Urinary bladder (tissue), 4 donors: ENCODE measurements around the gene MTA1. TPM values are rescaled to one million over a fixed set of nuclear protein-coding genes. Genes with fewer than 3 reads are reported as not detected.

Experiments
- DNase-seq: peaks from one replicate; pipeline ENCODE4 v3.0.0-alpha.2; 2015; ENCODE audit errors: extremely low spot score
- H3K27ac ChIP-seq: one replicate; pipeline ENCODE4 v1.5.1; 2013; ENCODE audit warnings: low read depth, mild to moderate bottlenecking, moderate library complexity
- H3K36me3 ChIP-seq: one replicate; pipeline ENCODE4 v1.6.1; 2013; ENCODE audit warnings: mild to moderate bottlenecking, moderate library complexity; ENCODE audit not compliant: insufficient read depth
- H3K4me1 ChIP-seq: one replicate; pipeline ENCODE4 v1.6.1; 2013; ENCODE audit warnings: mild to moderate bottlenecking, moderate library complexity; ENCODE audit not compliant: insufficient read depth
- H3K4me3 ChIP-seq: one replicate; pipeline ENCODE4 v1.5.1; 2013; ENCODE audit warnings: low read depth, low read length
- WGBS: extraction: QIAGEN DNeasy Blood & Tissue Kit; methylation state at CpG from one replicate; pipeline ENCODE4 v1.1.7; 2013; 5-methylcytosine and 5-hydroxymethylcytosine counted together
- polyA plus RNA-seq: library from polyadenylated mRNA; stranded (reverse); fragments of 200-250 nt; gene quantifications from one replicate; pipeline ENCODE4 v1.2.3, GENCODE V29; 2013
- total RNA-seq: library from RNA; depleted of rRNA; stranded (reverse); fragments of >200 nt; gene quantifications from one replicate; pipeline ENCODE4 v1.2.3, GENCODE V29; 2014
- donor health status: healthy with polysubstance abuse.
- donor health status: healthy.

The MTA1 gene
- total and polyA plus RNA-seq, 2 donors, result 51.5 to 67.3 TPM

- Histone ChIP-seq H3K4me3 (no peak overlapping the region), H3K36me3 (peaks cover 8% of the 10 kb centered on the region), H3K4me1 (no peaks in the 10 kb centered on the region), H3K27ac (no peak overlapping the region)
- 89% methylated on average over 22 of the region's 22 CpGs for WGBS
- no peak for DNase-seq
These were observed 35.5 kb downstream of the MTA1 start for GRCh38 chr14:105455086-105455640.

GRCh38 chr14:105455766-105456660, 36.4 kb downstream of the MTA1 start:
- Histone ChIP-seq H3K4me3 (no peak overlapping the region), H3K36me3 (peaks cover 4% of the 10 kb centered on the region), H3K4me1 (no peaks in the 10 kb centered on the region), H3K27ac (no peak overlapping the region)
- WGBS, result 90% methylated on average over 22 of the region's 22 CpGs
- no peak for DNase-seq

GRCh38 chr14:105456736-105457617, 37.4 kb downstream of the MTA1 start:
- no peak for DNase-seq
- Histone ChIP-seq H3K4me3 (no peak overlapping the region), H3K4me1 (no peaks in the 10 kb centered on the region), H3K36me3 (peaks cover 4% of the 10 kb centered on the region), H3K27ac (no peak overlapping the region)
- WGBS, result 82% methylated on average over 22 of the region's 22 CpGs

DNA sequence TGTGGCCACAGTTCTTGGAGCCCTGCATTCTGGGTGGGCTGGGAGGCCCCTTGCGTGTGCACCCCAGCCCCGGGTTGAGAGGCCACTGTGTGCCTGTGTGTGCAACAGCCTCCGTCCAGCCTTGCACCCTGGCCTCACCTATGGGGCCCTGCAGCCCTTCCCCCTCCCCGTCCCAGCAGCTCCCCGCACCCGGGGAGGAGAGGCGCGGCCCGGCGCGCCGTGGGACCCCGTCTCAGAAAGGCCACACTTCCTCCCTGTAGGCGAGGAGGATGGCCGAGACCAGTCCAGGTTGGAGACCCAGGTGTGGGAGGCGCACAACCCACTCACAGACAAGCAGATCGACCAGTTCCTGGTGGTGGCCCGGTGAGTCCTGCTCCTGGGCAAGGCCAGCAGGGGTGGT, 38.4 kb downstream of the MTA1 start:
- no peak overlapping the region for H3K4me3 ChIP-seq
- no peak for DNase-seq
- no peak overlapping the region for H3K27ac ChIP-seq
- WGBS, result 89% methylated on average over 18 of the region's 18 CpGs
- no peaks in the 10 kb centered on the region for H3K4me1 ChIP-seq
- H3K36me3 ChIP-seq, result peaks cover 5% of the 10 kb centered on the region

DNA sequence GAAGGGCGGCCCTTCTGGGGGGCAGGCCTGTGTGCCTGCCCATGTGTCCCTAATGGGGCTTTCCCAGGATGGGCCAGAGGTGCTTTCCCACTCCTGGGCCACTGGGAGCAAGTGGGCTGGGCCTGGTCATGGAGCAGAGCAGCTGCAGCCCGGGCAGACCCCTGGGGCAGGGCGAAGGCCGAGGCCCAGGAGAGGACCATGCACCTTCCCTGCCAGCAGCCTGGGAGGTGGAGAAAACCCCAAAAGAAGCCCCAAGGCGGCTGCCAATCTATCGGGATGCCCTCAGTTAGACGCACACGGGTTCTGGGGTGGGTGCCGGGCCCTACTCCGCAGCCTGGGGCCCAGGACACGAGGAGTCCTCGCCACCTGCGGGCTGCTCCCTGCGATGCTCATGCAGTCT, 38.9 kb downstream of the MTA1 start:
- WGBS, result 86% methylated on average over 14 of the region's 14 CpGs

GRCh38 chr14:105460116-105460515, 40.5 kb downstream of the MTA1 start:
- Histone ChIP-seq H3K4me1 (no peaks in the 10 kb centered on the region), H3K27ac (no peak overlapping the region), H3K36me3 (peaks cover 8% of the 10 kb centered on the region), H3K4me3 (no peak overlapping the region)
- no peak for DNase-seq
- 95% methylated on average over 17 of the region's 17 CpGs for WGBS

More for the DNA sequence above, 38.9 kb downstream of the MTA1 start:
- Histone ChIP-seq H3K4me1 (no peaks in the 10 kb centered on the region), H3K4me3 (no peak overlapping the region), H3K27ac (no peak overlapping the region), H3K36me3 (peaks cover 8% of the 10 kb centered on the region)
- DNase-seq, result no peak

GRCh38 chr14:105460616-105461015, 41.0 kb downstream of the MTA1 start:
- Histone ChIP-seq H3K4me3 (no peak overlapping the region), H3K36me3 (peaks cover 8% of the 10 kb centered on the region), H3K27ac (no peak overlapping the region), H3K4me1 (no peaks in the 10 kb centered on the region)
- WGBS, result 91% methylated on average over 17 of the region's 17 CpGs
- no peak for DNase-seq

GRCh38 chr14:105461903-105462302, 42.3 kb downstream of the MTA1 start:
- H3K27ac ChIP-seq, result no peak overlapping the region
- H3K4me3 ChIP-seq, result no peak overlapping the region
- 96% methylated on average over 18 of the region's 18 CpGs for WGBS
- peaks cover 8% of the 10 kb centered on the region for H3K36me3 ChIP-seq
- H3K4me1 ChIP-seq, result no peaks in the 10 kb centered on the region
- DNase-seq, result no peak

GRCh38 chr14:105464501-105464900, 44.9 kb downstream of the MTA1 start:
- DNase-seq, result no peak
- H3K27ac ChIP-seq, result no peak overlapping the region
- 95% methylated on average over 33 of the region's 33 CpGs for WGBS
- H3K4me3 ChIP-seq, result no peak overlapping the region
- H3K4me1 ChIP-seq, result no peaks in the 10 kb centered on the region
- peaks cover 10% of the 10 kb centered on the region for H3K36me3 ChIP-seq

DNA sequence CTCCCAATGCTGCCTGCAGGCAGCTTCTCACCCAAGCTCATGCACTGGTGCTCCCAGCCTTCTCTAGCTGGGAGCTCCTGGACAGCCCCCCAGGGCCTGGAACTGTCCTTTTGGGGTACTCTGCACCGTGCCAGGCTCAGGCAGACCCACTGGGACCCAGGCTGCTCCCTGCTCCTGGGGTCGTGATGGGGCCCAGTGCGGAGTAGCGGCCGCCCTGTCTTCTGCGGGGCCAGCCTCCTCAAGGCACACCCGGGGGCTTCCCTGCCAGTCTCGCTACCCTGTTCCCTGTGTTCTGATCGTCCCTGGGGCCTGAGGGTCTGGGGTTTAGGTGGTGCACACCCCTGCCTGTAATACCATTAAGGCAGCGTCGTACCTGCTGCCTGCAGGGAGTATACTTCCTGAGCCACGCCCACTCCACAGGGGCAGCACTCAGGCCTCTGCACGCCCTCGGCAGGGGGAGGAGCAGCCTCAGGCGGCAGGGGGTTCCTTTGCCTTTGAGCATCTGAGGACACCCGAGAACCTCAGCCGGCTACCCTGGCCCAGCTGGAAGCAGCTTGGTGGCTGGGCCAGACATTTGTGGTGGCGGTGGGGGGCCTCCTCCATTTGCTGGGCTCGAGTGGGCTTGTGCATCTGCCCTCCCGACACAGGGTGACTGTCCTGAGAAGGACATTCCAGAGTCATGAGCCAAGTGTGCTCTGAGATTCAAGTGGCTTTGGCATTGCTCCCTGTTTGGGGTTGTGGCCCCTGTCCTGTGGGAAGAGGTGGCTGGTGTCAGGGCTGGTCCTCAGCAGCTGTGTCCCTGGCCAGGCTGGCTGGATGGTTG, 45.8 kb downstream of the MTA1 start:
- Histone ChIP-seq H3K4me3 (no peak overlapping the region), H3K27ac (no peak overlapping the region), H3K4me1 (no peaks in the 10 kb centered on the region), H3K36me3 (peaks cover 10% of the 10 kb centered on the region)
- 79% methylated on average over 20 of the region's 20 CpGs for WGBS
- no peak for DNase-seq

GRCh38 chr14:105466531-105467248, 47.1 kb downstream of the MTA1 start:
- no peaks in the 10 kb centered on the region for H3K4me1 ChIP-seq
- H3K4me3 ChIP-seq, result no peak overlapping the region
- H3K36me3 ChIP-seq, result peaks cover 10% of the 10 kb centered on the region
- H3K27ac ChIP-seq, result peak overlapping the region; percentile 14
- DNase-seq, result no peak
- WGBS, result 87% methylated on average over 53 of the region's 53 CpGs

DNA sequence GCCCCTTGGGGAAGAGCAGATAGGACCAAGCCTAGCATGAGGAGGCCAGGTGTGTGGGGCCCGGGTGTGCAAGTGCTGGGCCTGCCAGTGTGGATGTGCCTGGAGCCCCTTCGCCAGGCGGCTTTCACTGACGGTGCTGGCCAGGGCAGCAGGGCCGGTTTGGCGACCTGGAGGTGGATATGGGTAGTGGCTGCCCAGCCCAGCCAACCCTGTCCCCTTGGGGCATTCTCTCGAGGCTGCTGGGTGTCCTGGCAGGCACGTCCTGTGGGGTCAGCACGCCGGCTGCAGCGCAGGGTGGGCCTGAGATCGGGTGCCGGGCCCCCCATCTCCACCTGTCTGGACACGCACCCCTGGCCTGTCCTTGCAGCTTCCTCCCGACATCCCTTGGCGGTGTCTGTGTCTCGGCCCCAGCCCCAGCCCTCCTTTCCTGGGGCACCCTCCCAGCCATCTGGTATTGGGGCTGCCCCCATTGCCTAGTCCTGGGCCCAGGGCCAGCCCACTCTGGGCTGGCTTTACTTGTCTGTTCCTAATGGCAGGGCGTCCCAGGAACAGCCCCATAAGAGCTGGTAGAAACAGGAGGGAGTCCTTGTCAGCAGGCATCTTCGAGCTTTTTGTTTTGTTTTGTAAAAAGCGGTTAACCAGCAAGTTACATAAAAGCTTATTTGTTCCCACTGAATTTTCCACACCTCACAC, 47.8 kb downstream of the MTA1 start:
- Histone ChIP-seq H3K36me3 (peaks cover 8% of the 10 kb centered on the region), H3K4me1 (no peaks in the 10 kb centered on the region), H3K4me3 (no peak overlapping the region), H3K27ac (peak overlapping the region; percentile 63)
- 80% methylated on average over 20 of the region's 20 CpGs for WGBS
- DNase-seq, result no peak
